IPS-20b (cell line): ENCODE data around the gene ZNF19.
"Not testable (repeated sequence)": the region's sequence is repeated elsewhere in the genome, so short reads cannot be mapped to it uniquely, and the experiment has no call there.

Experiments used
- H3K27ac ChIP-seq: one replicate; pipeline ENCODE4 v1.5.1; 2013; ENCODE audit warnings: low read length
- H3K27me3 ChIP-seq: 2 replicates; pipeline ENCODE4 v1.6.1; 2013; ENCODE audit warnings: mild to moderate bottlenecking, low read length, inconsistent platforms; ENCODE audit not compliant: insufficient read depth
- H3K36me3 ChIP-seq: 2 replicates; pipeline ENCODE4 v1.6.1; 2013; ENCODE audit warnings: low read depth, mild to moderate bottlenecking, inconsistent platforms, low read length, moderate library complexity; ENCODE audit not compliant: insufficient read depth
- H3K4me1 ChIP-seq: 2 replicates; pipeline ENCODE4 v1.6.1; 2013; ENCODE audit warnings: mild to moderate bottlenecking, control low read depth, inconsistent platforms, low read length, moderate library complexity; ENCODE audit not compliant: insufficient read depth
- H3K4me3 ChIP-seq: 2 replicates; pipeline ENCODE4 v1.5.1; 2013; ENCODE audit warnings: mild to moderate bottlenecking, low read length, inconsistent platforms
- H3K9ac ChIP-seq: 2 replicates; pipeline ENCODE4 v1.6.1; 2013; ENCODE audit warnings: low read depth, mild to moderate bottlenecking, inconsistent platforms, low read length, moderate library complexity
- H3K9me3 ChIP-seq: 2 replicates; pipeline ENCODE4 v1.6.1; 2013; ENCODE audit warnings: mild to moderate bottlenecking, low read depth, low read length, inconsistent platforms; ENCODE audit not compliant: insufficient read depth

ZNF19 gene

GRCh38 chr16:71513302-71513701 is 24.2 kb upstream of the ZNF19 start:
- Histone ChIP-seq H3K9me3 (peaks cover 8% of the 10 kb centered on the region; the same call in 1 of the 2 replicates), H3K9ac (no peak overlapping the region), H3K4me1 (peaks cover 5% of the 10 kb centered on the region; the same call in 1 of the 2 replicates), H3K36me3 (no peaks in the 10 kb centered on the region), H3K4me3 (no peak overlapping the region), H3K27ac (no peak overlapping the region), H3K27me3 (no peaks in the 10 kb centered on the region)

- Histone ChIP-seq H3K27me3 (no peaks in the 10 kb centered on the region), H3K9me3 (peaks cover 8% of the 10 kb centered on the region; the same call in 1 of the 2 replicates)
These were observed 17.9 kb upstream of the ZNF19 start for GRCh38 chr16:71507061-71507460.

GRCh38 chr16:71504901-71505300 is 15.8 kb upstream of the ZNF19 start:
- Histone ChIP-seq H3K27me3 (no peaks in the 10 kb centered on the region), H3K36me3 (no peaks in the 10 kb centered on the region), H3K4me3 (no peak overlapping the region), H3K9me3 (no peaks in the 10 kb centered on the region), H3K9ac (no peak overlapping the region), H3K27ac (no peak overlapping the region), H3K4me1 (no peaks in the 10 kb centered on the region)

More at GRCh38 chr16:71507061-71507460, 17.9 kb upstream of the ZNF19 start:
- Histone ChIP-seq H3K27ac (no peak overlapping the region), H3K4me3 (no peak overlapping the region), H3K36me3 (no peaks in the 10 kb centered on the region), H3K4me1 (no peaks in the 10 kb centered on the region), H3K9ac (no peak overlapping the region)

- not testable (repeated sequence) for H3K4me1 ChIP-seq, H3K36me3 ChIP-seq, H3K27ac ChIP-seq, H3K9me3 ChIP-seq, H3K4me3 ChIP-seq, H3K27me3 ChIP-seq, H3K9ac ChIP-seq
These were observed 14.9 kb upstream of the ZNF19 start for GRCh38 chr16:71504051-71504450.

GRCh38 chr16:71501547-71501946 is 12.4 kb upstream of the ZNF19 start:
- Histone ChIP-seq H3K4me1 (no peaks in the 10 kb centered on the region), H3K27ac (no peak overlapping the region), H3K4me3 (no peak overlapping the region), H3K27me3 (no peaks in the 10 kb centered on the region), H3K9me3 (no peaks in the 10 kb centered on the region), H3K36me3 (no peaks in the 10 kb centered on the region), H3K9ac (no peak overlapping the region)

GRCh38 chr16:71500964-71501363 is 11.8 kb upstream of the ZNF19 start:
- Histone ChIP-seq H3K36me3 (no peaks in the 10 kb centered on the region), H3K4me1 (no peaks in the 10 kb centered on the region), H3K9me3 (no peaks in the 10 kb centered on the region), H3K4me3 (no peak overlapping the region), H3K9ac (no peak overlapping the region), H3K27me3 (no peaks in the 10 kb centered on the region), H3K27ac (no peak overlapping the region)

- Histone ChIP-seq H3K9me3 (no peaks in the 10 kb centered on the region), H3K4me1 (no peaks in the 10 kb centered on the region), H3K36me3 (no peaks in the 10 kb centered on the region), H3K27me3 (no peaks in the 10 kb centered on the region), H3K4me3 (no peak overlapping the region), H3K27ac (no peak overlapping the region), H3K9ac (no peak overlapping the region)
These were observed 10.7 kb upstream of the ZNF19 start for GRCh38 chr16:71499775-71500364.

- Histone ChIP-seq H3K27me3 (no peaks in the 10 kb centered on the region), H3K9me3 (no peaks in the 10 kb centered on the region), H3K36me3 (no peaks in the 10 kb centered on the region), H3K4me3 (no peak overlapping the region), H3K27ac (no peak overlapping the region), H3K9ac (no peak overlapping the region), H3K4me1 (no peaks in the 10 kb centered on the region)
These were observed 8.9 kb upstream of the ZNF19 start for GRCh38 chr16:71498031-71498430.

- no peaks in the 10 kb centered on the region for H3K9me3 ChIP-seq
These were observed 4.1 kb upstream of the ZNF19 start for GRCh38 chr16:71493213-71493612.

GRCh38 chr16:71492786-71493185 is 3.7 kb upstream of the ZNF19 start:
- Histone ChIP-seq H3K9ac (no peak overlapping the region), H3K36me3 (no peaks in the 10 kb centered on the region), H3K27ac (no peak overlapping the region), H3K4me1 (no peaks in the 10 kb centered on the region), H3K27me3 (no peaks in the 10 kb centered on the region; the same call in 1 of the 2 replicates), H3K9me3 (no peaks in the 10 kb centered on the region), H3K4me3 (no peak overlapping the region)

More at GRCh38 chr16:71493213-71493612, 4.1 kb upstream of the ZNF19 start:
- Histone ChIP-seq H3K36me3 (no peaks in the 10 kb centered on the region), H3K27ac (no peak overlapping the region), H3K4me1 (no peaks in the 10 kb centered on the region), H3K4me3 (no peak overlapping the region), H3K27me3 (no peaks in the 10 kb centered on the region), H3K9ac (no peak overlapping the region)

GRCh38 chr16:71491054-71491453 is 1.9 kb upstream of the ZNF19 start:
- Histone ChIP-seq H3K4me3 (no peak overlapping the region), H3K9ac (no peak overlapping the region), H3K27me3 (peaks cover 4% of the 10 kb centered on the region; the same call in 1 of the 2 replicates), H3K9me3 (no peaks in the 10 kb centered on the region), H3K27ac (no peak overlapping the region), H3K36me3 (no peaks in the 10 kb centered on the region), H3K4me1 (no peaks in the 10 kb centered on the region)

GRCh38 chr16:71490361-71490760 is 1.2 kb upstream of the ZNF19 start:
- no peak overlapping the region for H3K9ac ChIP-seq
- H3K27ac ChIP-seq, result no peak overlapping the region
- H3K4me3 ChIP-seq, result no peak overlapping the region
- no peaks in the 10 kb centered on the region for H3K9me3 ChIP-seq
- H3K27me3 ChIP-seq, result peaks cover 4% of the 10 kb centered on the region; the same call in 1 of the 2 replicates
- no peaks in the 10 kb centered on the region for H3K36me3 ChIP-seq
- H3K4me1 ChIP-seq, result no peaks in the 10 kb centered on the region
